SKM-1 (cell line): ENCODE results near the gene GFY.

Source experiments
- DNase-seq: peaks from one replicate; lab custom pipeline; 2025; ENCODE audit not compliant: unreplicated experiment; lab: John Stamatoyannopoulos, UW

Gene GFY

DNA sequence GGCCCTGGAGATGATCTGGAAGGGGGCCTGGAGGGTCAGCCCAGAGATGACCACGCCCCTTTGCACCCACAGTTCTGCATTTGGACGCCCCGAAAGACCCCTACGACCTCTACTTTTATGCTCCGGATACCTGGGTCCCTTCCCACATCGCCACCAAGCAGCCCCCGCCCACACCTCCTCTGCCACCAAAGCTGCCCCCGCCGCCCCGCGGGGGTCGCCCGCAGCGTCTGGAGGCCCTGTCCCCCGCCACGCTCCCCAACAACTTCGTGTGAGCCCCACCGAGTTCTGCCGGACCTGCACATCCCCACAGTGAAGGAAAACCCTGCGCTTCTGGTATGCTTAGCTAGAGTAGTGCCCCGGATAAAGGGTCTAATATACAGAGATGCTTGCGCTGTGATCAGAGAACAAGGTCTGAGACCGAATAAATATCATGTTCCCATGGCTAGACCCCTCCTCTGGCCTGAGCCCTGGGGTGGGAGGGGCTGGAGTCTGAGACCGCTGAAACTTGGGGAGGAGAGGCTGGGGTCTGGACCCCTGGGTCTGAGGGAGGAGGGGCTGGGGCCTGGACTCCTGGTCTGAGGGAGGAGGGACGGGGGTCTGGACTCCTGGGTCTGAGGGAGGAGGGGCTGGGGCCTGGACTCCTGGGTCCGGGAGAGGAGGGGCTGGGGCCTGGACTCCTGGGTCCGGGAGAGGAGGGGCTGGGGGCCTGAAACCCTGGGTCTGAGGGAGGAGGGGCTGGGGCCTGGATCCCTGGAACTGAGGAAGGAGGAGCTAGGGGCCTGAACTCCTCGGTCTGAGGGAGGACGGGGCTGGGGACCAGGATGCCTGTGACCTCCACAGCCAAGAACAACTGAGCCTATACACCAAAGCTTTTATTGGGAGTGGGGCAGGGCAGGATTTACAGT is 3.6 kb downstream of the GFY start:
- DNase-seq: no peak

DNA sequence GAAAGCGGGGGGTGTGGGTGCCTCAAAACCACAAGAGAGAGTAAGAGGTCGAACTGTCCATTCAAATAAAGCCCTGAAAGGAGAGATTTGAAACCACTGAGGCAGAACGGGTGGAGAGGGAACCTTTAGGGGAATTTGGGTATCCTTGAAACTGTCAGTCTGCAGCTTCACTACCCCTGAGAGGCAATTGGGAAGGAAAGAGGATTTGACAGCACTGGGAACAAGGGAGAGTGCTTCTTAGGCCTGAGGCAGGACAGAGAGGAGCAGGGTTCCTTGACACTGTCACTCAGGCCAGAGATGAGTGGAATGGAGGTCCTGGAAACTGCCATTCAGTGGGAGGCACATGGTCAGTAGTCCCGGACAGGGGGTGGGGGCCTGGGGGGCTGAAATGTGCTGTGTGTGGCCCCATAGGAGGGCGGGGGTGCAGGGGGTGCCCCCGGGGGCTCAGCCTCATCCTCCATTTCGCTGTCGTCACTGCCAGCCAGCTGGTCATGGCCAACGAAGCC is 5.0 kb downstream of the GFY start:
- no peak for DNase-seq

DNA sequence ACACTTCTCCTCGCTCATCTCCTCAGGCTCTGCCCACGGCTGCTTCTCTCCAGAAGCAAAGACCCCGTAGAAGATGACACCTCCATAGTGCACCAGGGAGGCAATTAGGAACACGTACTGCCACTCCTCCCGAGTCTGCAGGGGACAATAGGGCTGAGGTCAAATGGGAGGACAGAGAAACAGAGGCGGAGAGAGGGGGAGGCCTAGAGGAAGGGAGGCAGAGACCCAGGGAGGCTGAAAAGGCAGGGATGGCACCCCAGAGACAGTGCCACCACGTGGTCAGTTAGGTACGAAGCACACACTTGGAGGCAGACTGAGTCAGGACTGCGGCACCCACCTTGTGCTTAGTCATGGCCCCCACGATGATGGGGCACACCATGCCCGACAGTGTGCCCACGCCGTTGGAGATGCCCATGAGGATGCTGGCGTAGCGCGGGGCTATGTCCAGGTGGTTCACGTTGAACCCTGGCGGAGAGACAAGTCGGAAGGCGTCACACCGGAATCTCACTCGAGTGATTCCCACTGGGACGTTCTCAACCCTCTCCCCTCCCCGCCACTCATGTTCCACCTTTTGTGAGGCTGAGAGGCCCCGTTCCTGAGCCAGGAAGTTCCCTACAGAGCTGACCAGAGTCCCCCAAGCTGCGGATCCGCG is 5.6 kb downstream of the GFY start:
- DNase-seq: peak; percentile 11

DNA sequence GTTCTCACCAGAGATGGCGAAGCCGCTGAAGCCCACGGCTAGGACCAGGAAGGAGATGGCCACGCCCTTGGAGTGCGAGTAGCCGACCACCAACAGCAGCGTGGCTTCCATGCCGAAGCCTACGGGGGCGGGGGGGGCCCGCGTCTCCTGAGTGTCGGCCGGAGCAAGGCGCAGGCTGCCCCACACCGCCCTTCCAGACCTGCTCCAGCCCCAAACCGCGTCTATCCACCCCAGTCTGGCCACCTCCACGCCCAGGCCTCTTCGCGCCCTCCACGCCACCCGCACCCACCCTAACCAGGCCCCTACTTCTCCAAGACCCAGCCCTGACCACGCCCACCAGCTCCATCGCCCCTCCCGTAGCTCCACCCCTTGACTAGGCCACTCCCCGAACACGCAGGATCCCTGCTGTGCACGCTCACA is 6.2 kb downstream of the GFY start:
- DNase-seq: no peak

DNA sequence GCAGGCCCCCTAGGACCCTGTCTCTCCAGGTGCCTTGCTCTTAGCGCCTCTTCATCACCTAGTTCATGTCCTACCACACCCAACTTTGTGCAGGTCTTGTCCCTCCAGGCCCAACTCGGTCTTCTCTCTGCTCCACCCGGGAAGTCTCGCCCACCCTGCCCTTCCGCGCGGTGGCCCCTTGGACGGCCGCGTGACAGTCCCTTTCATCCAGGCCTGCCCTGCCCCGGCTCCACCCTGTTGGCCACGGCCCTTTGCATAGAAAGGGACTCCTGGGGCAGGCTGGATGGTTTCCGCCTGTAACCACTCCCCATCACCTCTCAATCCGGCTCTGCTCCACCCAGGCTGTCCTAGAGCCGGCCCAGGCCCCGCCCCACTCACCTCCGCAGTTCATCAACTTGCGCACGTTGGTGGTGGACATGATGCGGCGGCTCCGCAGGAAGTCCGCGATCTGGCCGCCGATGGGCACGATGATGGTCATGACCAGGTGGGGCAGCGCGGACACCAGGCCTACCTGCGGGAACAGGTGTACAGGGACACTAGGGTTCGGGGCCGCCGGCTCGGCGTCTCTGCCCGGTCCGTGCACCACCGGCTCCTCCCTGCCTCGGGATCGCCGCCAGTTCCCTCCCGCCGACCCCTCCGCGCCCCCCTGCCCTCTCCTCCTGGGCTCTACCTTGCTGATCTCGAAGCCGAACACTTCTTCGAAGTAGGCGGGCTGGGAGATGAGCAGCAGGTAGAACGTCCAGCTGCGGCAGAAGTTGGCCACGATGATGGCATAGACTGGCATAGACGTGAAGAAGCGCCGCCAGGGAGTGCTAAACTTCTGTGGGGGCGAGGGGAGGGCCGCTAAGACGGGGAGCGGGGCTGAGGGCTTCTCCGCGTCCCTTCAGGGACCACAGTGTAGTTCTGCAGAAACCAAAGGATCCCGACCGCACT is 7.2 kb downstream of the GFY start:
- DNase-seq: no peak

DNA sequence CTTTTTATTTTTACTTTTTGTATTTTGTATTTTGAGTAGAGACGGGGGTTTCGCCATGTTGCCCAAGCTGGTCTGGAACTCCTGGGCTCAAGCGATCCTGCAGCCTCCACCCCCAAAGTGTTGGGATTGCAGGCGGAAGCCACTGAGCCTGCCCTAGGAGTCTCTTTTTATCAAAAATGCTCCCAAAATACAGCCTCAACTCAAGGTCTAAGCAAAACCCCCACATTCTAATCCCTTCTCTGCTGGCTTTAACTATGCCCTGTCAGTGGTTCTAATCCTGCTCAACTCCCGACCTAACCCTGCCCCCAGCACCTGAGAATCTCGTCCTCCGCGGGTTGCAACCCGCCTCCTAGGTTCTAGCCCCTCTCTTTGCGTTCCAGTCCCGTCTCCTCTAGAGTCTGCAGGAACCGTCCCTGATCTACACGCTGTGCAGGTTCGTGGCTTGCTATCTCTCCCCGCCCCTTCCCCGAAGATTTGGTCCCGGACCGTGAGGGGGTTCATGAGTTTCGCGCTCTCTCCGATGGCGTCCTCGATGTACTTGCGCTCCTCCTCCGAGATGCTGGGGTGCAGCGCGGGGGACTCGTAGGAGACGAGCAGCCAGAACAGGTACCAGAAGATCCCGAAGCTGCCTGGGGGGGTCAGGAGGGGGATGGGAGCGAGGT is 8.2 kb downstream of the GFY start:
- DNase-seq: no peak

DNA sequence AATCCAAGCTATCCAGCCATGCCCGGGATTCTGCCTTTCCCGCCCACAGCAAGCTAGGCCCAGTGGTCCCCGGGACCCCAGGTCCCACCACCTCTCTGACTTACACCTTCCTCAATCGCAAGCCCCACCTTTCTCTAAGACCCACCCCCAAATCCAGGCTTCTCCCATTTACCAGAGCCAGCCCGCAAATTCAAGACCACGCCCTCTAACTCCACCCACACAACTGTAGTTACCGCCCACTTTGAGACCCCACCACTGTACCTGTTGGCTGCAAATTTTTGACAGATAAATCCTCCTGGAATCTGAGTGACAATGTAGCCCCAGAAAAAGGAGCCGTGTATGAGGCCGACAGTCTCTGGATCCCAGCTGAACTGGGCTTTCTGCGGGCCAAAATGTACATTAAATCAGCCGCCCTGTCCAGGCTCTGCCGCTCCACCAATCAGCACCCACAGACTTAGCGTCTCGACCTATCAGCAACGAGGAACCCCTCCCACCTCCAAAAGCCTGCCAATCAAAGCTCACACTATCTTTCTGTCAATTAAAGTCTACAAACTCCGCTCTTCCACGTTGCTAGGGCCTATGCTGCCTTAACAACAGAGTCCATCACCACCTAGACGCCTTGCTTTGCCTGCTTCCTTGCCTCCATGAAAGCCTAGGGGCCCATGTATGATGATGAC is 9.9 kb downstream of the GFY start:
- no peak for DNase-seq

DNA sequence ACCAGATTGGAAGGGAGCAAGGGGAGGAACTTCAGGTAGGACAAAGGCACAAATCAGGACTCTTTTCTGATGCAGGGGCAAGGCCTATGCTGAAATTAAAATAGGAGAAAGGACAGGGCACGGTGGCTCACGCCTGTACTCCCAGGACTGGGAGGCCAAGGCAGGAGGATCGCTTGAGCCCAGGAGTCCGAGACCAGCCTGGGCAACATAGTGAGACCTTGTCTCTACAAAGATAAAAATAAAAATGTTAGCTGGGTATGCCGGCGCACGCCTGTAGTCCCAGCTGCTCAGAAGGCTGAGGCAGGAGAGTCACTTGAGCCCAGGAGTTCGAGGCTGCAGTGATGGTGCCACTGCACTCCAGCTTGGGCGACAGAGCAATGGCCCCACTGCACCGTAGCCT is 10.5 kb downstream of the GFY start:
- DNase-seq: no peak

DNA sequence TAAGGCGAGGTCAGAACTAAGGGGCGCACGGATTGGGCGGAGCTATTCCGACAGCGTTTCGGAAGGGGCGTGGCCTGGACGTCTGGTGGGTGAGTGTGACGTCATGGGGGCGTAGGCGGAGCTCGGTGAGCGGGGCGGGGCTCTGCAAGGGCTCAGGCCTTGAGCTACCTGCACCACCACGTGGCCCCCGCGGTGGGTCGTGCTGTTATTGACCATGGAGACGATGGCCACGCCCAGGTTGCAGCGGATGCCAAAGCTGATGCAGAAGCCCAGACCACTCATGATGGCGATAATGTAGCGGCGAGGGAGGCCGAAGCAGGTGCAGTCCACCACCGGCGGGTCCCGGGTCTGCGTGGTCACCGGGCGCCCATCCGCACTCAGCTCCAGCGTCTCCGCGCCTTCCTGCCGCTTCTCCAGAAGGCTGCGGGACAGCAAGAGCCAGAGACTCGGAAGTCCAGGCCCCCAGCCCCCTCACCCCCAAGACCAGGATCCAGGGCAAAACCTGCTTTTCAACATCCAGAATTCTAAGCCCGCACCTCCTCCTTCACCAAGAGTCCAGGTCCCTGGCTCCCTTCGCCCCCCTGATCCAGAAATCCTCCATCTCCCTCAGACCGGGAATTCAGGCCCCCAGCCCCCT is 11.3 kb downstream of the GFY start:
- no peak for DNase-seq

DNA sequence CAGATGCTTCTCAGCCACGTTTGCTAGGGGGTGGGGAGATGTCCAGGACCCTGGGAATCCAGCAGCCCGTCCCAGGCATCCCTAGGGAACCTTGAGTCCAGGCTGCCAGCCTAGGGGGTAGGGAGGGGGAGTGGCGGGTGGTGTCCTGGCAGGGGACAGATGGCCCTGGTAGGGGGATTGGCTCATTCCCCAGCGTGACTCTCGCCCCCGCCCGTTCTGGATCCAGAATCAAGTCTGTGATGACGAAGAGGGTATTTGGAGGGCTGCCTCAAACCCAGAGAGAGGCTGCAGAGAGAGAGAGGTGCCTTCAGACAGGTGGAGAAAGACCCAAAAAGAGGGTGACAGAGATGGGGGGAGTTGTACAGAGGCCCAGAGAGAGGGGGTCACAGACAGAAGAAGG is 12.0 kb downstream of the GFY start:
- DNase-seq: no peak

DNA sequence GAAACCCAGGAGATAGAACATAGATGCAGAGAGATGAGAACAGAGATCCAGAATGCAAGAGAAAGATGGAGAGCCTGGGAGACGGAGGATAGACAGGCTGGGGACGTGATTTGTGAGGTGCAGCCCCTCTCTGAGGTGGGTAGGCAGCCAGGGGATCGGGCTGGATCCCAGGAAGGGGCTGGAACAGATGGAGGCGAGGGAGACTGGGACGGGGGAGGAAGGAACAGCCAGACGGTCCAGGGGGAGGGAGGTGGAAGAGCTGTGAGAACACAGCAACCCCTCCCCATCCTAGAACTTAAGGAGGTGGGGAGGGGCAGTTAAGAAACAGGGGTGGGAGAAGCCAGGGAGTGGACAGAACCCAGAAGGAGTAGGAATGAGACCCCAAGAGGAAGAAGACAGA is 13.1 kb downstream of the GFY start:
- DNase-seq: no peak

DNA sequence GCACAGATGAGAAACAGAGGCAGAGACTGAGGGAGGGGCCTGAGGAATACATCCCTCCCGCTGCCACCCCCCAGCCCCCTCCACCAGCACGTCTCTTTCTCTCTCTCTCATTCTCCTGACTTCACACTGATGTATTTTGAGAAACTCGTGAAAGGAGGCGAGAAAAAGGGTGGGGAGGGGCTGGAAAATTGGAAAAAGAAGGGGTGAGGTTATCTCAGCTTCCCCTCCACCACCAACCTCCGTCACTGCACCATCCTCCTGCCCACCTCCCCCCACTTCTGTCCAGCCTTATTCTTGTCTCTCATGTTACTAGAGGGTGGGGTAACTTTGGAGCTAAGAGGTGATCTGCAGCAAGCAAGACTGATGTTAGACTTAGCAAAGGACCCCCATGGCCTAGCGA is 14.6 kb downstream of the GFY start:
- no peak for DNase-seq

DNA sequence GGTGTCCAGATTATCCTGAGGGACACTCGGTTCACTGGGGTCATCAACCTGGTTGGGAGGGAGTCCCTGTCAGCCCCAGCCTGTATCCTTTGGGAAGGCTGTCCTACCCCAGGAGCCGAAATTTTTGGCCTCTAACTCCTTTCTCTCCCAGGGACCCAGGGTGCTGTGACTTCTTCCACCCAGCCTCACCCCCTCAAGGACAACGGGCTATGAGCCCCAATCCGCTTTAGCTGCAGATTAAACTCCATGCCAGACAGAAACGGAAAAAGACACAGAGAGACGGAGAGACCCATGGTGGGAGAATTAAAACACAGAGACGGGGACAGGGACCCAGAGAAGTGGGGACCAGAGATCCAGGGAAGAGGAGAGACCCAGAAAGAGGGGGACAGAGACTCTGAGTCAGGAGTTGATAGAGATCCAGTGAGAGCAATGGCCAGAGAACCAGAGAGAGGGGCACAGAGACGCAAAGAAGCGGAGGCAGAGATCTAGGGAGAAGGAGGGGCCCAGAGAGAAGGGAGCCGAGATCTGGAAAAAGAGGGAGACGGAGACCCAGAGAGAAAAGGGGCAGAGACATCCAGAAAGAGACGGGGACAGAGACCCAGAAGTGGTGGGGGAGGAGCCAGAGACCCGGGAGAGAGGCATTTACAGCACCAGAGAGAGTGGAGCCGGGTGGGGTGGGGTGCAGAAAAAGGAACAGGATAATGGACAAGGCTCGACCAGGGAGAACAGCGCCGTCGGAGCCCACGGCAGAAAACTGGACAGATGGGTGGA is 15.4 kb downstream of the GFY start:
- no peak for DNase-seq

DNA sequence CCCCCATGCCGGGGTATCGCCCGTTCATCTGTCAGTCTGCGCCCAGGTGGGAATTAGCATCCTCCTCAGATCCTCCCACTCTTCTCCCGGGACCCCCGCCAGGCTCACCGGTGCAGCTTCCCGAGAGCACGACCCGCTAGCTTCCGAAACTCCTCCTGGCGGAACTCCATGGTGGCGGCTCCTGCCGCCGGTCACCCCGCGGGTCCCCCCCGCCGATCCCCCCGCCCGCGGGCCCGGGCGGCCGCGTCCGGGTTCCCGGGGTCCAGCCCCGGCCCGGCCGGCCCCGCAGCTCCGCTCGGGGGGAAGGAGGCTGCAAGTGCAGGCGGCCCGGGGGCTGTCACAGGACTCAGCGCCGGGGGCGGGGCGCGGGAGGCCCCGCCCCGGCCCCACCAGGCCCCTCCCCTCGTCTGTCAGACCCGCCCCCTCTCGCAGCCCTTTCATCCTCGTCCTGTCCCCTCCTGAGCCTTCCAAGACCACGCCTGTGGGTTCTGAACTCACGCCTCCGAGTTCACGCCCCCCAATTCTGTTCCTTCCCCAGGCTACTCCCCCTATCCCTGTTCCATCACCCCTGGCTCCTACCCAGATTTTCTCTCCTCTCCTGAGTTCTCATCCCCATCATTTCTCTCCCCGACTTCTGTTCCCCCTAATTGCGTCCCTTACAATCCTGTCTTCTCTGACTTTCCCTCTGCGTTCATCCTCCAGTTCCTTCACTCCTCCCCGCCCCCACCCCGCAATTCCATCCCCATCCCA is 16.2 kb downstream of the GFY start, which contains the start of gene SLC17A7:
Gene SLC17A7 (minus strand): TSS at position 318 of the 750 bp plus-strand sequence. CDS start 148 bp downstream, at position 170.
- DNase-seq: no peak

DNA sequence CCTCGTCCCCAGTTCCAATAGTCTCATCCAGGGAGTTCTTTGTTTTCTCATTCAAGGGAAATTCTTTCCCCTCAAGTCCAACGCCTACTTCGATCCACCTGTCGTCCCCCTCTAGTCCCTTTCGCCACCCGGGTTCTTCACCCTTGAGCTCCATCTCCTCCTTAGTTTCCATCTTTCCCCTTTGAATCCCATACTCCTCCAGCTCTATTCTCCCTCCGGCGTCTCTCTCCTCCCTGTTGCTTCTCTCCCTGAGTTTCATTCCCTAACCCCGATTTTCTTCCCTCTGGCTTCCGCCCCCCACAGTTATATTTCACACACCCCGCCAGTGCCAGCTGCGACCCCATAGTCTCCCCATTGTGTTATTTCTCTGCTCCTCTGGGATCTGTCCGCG is 16.8 kb downstream of the GFY start:
- no peak for DNase-seq

DNA sequence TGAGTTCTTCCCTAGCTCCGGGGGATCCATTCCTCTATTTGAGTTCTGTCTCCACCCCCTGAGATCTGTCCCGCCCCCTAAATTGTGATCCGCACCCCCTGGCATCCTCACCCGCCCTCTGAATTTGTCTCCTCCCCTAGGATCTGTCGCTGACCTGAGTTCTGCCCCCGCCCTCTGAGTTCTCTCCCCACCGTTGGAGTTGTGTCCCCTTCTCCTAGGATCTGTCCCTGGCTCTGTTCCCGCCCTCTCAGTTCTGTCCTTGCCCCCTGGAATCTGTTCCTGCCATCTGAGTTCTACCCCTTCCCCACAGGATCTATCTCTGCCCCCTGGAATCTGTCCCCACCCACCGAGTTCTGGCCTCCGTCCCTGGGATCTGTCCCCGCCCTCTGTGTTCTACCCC is 17.2 kb downstream of the GFY start:
- DNase-seq: no peak

DNA sequence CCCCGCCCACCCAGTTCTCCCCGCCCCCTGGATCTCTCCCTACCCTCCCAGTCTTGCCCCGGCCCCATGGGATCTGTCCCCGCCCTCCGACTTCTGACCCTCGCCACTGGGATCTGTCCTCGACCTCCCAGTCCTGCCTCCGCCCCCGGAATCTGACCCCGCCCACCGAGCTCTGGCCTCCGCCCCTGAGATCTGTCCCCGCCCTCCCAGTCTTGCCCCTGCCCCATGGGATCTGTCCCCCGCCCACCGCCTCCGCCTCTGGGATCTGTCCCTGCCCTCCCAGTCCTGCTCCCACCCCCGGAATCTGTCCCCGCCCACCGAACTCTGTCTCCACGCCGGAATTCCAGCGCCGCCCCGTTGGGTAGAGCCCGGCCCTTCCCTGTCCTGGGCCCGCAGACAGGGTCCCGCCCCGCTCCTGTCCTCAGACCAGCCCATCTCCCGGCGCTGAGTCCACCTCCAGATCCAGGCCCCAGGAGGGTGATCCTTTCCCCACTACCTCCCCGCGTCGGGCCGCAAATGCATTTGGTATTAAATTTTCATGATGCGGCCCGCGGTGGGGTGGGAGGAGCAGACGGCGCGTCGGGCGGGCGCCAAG is 17.7 kb downstream of the GFY start:
- no peak for DNase-seq
